ENCODE measurements around the gene TMEM140.

GRCh38 chr7:135206941-135207391, 59.1 kb downstream of the TMEM140 start:
- TF ChIP-seq CTCF (IDR thresholded peaks at IDR 0.05; ENCODE audit: insufficient read depth, low read depth, low read length): no peak
- TF ChIP-seq EZH2 (IDR thresholded peaks at IDR 0.05; ENCODE audit: insufficient read depth, low read length): no peak

All from astrocyte (in vitro differentiated cells and primary cell).